Epithelial cell of prostate (primary cell): ENCODE results near the gene SAE1.
"Not testable (repeated sequence)": the region's sequence is repeated elsewhere in the genome, so short reads cannot be mapped to it uniquely, and the experiment has no call there.

Source experiments
- DNase-seq: peaks from one replicate; pipeline ENCODE4 v3.0.0-alpha.2; 2011; ENCODE audit warnings: low read depth, low spot score
- H3K27ac ChIP-seq: fragments of 450-650 bp; 2 replicates; pipeline ENCODE4 v1.5.1; 2017; ENCODE audit warnings: mild to moderate bottlenecking

Gene SAE1

DNA sequence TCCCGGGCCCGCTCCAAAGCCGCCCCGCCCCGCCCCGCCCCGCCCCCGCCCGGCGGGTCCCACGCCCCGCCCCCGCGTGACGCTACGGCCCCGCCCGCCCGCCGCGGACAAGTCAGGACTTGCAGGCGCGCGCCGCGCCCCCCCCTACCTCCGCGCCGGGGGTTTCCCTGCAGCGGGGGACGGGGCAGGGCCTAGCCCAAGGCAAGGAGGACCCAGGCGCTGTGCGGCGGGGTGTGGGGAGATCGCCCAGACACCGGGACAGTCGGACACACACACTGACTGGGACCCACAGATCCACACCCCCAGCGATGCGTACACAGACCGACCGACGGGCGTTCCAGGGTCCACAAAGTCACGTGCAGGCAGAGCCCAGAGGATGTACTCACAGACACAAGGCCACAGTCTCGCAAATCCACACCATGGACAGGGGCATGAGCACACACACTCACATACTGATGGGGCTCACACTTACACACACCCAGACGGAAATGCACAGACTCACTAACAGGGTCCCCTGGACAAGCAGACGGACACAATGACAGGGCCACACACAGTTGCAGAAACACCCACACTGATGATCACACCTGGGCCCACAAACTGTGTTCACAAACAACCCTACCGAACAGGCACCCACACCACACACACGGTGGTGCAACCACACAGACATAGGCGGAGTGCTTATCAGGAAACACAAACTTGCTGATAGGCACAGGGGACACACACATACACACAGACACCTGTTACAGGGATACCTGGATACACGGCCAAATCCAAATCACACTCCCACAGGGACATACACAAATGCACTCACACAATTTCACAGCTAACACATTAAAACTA lies 100.8 kb downstream of the SAE1 start:
- DNase-seq, result no peak
- peak overlapping the region; percentile 94 for H3K27ac ChIP-seq

DNA sequence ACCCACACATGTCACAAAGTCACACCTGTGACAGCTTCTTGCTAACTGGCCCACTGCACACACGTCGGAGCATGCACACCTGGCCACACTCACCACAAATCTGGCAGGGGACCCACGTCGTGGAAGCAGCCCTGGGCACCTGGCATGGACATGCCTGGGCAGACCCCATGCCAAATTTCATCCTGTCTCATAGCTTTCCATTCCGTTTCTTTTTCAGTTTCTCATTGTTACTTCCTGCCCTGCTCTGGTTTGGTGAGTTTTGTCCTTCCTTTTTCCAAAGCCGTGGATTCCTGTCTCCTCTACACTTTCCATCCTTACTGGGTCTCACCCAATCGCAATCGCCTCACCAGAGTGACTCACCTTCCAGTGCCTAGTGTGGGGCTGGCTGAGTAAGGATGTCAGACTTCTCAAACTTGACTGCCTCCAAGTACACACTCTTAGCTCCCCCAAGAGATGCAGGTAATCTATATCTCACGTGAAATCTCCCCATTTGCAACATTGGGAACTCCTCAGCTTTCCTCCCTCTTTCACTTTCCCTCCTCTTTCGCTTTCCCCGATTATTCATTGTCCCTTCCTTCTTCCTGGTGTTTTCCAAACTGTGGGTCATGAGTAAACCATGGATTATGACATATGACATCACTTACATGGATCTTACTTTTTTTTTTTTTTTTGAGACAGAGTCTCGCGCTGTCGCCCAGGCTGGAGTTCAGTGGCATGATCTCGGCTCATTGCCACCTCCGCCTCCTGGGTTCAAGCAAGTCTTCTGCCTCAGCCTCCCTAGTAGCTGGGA lies 102.0 kb downstream of the SAE1 start:
- H3K27ac ChIP-seq, result peak overlapping the region; percentile 94
- DNase-seq, result peak; percentile 61

DNA sequence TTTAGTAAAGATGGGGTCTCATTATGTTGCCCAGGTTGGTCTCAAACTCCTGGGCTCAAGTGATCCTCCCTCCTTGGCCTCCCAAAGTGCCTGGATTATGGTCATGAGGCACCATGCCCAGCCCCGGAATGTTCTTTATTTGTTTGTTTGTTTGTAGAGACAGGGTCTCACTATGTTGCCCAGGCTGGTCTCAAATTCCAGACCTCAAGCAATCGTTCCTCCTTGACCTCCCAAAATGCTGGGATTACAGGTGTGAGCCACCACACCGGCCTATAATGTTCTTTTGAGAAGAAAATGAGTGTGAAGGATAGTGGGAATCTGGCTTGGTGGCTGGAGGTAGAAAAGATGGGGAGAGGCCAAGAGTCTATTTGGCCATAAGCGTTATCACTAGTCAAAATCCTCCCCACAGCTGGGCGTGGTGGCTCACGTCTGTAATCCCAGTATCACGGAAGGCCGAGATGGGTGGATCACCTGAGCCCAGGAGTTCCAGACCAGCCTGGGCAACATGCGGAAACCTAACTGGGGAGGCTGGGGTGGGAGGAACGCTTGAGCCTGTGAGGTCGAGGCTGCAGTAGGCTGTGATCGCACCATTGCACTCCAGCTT lies 105.5 kb downstream of the SAE1 start:
- DNase-seq, result no peak
- H3K27ac ChIP-seq, result no peak overlapping the region

DNA sequence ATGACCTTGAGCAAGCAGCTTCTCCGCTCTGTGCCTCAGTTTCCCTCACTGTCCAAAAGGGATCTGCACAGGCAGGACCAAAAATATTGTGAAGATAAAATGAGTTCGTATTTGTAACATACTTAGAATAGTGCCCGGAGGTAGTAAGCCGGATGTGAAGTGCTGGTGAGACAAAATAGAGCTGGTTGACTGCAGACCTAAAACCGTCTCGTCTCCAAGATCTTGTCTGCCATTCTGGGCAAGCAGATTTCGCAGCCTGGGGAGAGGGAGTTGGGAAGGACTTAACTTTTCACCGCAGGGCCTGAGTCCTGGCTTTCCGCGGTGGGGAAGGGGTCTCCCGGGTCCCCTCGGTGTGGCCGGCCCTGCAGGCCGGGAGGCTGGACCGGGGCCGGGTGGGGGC lies 108.5 kb downstream of the SAE1 start:
- no peak for DNase-seq
- no peak overlapping the region for H3K27ac ChIP-seq

DNA sequence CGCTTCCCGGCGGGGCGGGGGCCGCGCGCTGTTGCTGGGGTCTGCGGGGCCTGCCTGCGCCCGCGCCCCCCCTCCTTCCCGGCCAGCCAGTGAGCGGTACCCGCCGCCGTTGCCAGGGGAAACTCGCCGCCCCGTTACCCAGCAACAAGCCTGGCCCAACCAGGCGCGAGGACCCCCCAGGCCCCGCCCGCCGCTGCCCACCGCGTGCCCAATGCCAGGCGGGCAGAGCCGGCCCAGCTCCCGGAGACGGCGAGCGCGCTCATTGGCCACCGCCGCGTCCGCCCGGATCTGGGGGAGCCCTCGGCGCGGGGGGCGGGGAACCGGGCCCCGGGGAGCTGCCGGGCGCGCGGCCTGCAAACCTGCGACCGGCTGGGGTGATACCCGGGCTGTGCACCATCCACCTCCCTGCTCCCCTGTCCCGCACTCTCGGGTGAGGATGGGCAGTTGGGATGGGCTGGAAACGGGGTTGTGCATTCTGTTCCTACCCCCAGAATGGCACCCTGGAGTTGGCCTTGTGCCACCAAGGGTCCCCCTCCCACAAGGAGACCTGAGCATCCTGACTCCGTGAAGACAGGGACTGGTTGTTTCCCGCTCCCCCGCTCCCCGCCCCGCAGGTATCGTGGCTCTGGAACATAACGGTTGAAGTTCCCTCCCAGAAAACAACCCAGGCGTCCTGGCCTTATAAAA lies 109.1 kb downstream of the SAE1 start:
- DNase-seq, result no peak
- H3K27ac ChIP-seq, result no peak overlapping the region

DNA sequence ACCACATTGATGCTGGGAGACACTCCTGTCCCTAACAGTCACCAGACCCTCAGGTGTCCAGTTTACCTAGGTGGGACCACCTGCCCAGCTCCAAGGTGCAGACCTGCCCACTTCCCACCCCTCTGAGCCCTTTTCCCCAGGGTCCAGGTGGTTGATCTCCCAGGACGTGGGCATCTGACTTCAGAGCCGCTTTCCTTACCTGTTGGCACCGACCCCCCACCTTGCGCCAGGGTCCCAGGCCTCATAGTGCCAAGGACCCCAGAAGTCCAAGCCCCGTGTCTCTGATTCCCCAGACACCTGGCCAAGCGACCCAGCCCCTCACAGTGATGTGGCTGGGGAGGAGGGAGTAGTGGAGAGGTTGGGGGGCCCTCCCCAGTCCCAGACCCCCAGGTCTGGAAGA lies 109.9 kb downstream of the SAE1 start:
- no peak overlapping the region for H3K27ac ChIP-seq
- no peak for DNase-seq

DNA sequence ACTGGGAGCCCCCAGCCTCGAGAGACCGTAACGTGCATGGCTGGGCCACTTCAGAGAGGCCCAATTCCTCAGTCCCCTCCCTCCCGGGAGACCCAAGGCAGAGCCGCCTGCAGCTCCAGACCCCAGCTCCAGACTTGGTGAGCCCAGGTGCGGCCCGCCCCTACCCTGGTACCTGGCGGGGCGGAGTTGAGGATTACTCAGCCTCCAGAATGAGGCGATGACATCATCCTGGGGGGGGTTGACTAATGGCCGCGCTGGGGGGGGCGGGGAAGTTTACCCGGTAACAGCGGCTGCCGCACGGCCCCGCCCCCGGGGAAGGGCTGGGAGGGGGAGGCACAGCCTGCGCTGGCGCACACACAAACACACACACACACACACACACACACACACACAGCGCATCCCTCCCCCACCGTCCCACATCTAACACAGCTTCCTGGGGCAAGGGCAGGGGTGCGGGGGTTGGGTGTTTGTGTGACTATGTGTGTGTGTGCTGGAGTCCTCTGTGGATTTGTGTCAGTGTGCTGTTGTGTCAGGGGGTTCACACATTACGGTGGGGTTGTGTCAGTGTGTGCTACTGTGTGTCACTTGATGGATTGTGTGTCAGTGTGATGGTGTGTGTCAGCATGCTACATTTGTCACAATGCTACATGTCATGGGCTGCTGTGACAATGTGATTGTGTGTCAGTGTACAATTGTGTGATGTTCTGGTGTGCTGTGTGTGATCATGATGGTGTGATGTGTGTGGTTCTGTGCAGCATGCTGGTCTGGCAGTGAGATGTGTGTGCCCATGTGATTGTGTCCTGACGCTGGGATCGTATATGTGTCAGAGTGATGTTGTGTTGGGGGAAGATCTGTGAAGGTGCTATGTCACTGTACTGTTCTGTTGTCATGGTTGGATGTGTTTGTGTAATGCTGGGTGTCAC lies 110.6 kb downstream of the SAE1 start:
- no peak overlapping the region for H3K27ac ChIP-seq
- DNase-seq, result no peak

DNA sequence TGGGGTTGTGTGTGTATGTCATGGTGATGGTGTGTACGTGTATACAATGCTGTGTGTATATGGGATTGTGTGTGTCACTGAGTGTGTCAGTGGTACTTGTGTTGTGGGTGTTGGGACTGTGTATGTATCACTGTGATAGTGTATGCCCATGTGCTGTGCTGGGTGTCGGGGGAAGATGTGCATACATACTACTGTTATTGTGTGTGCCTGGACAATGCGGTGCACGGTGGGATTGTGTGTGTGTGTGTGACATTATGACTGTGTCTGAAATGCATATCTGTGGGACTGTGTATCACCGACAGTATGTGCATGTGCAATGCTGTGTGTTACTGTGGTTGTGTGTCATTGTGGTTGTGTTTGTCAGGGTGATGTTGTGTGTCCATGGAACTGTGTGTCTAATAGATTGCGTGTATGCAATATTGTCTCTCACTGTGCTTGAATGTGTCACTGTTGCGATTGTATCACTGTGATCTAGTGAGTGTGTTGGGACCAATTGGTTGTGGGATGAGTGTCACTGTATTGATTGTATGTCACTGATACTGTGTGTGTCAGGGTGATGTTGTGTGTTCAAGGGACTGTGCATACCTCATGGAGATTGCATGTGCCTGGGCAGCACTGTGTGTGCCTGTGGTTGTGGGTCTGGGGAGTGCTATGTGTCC lies 111.4 kb downstream of the SAE1 start:
- DNase-seq, result no peak
- peak overlapping the region; percentile 97 for H3K27ac ChIP-seq

DNA sequence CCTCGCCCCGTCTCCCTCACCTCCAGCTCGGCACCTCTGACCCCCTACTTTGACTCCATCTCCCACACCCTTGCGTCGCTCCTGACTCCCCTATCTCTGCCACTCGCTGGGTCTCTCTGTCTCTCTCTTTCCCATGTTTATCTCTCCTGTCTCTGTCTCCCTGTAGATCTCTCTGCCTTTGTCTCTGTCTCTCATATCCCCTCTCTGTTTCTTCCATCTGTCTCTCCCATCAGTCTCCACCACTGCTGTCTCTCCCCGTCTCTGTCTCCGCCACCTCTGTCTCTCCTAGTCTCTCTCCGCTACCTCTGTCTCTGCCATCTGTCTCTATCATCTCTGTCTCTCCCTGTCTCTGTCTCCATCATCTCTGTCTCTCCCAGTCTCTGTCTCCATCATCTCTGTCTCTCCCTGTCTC lies 112.7 kb downstream of the SAE1 start:
- no peak for DNase-seq

DNA sequence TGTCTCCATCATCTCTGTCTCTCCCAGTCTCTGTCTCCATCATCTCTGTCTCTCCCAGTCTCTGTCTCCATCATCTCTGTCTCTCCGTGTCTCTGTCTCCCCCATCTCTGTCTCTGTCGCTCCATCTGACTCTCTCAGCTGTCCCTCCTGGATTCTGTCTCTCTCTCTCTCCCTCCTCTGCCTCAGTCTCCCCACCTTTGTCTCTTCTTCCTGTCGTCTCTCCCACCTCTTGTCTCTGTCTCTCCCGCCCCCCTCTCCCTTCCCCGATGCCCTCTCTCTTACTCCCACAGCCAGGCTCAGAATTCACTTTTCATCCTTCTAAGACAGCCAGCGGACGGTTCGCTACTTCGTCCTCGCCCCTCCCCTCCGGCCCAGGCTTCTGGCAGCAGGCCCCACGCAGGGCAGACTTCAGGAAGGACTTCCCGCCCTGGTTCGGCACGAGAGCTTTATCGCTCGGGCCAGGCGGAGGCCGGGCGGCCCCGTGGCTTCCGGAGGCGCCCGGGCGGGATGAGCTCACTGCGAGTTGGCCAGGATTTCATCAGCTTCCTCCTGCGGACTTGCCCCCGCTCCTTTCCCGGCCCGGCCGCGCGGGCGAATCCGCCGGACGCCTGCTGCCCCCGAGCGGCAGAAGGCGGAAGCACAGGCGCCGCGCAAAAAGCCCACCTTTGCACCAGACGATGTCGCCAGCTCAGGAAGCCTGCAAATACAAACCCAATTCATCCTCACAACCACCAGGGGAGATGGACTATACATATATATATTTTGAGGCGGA lies 113.3 kb downstream of the SAE1 start:
- H3K27ac ChIP-seq, result peak overlapping the region; percentile 97
- no peak for DNase-seq

More for the DNA sequence above, 112.7 kb downstream of the SAE1 start:
- H3K27ac ChIP-seq, result peak overlapping the region; percentile 97

DNA sequence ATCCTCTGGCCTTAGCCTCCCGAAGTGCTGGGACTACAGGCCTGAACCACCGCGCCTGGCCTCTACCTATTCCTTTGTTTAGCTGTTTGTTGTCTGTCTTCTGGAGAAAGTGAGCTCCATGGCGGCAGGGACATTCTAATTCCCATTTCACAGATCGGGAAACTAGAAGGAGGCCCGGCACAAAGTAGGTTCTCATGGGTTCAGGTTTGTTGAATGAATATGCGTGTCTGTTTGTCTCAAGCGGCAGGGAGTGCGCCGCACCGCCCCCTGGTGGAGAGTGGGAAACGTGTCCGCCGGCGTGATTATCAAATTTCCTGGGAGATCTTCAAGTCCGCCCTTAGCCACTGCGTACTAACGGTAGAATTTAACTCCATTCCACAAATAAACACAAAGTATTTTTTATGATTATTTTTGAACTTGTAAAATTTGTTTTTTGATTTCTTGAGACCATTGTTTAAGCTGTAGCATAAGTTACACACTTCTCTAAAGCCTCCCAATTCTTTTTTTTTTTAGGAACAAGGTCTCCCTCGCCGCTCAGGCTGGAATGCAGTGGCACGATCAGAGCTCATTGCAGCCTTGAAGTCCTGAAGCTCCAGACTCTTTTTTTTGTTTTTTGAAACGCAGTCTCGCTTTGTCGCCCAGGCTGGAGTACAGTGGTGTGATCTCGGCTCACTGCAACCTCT lies 116.8 kb downstream of the SAE1 start:
- DNase-seq, result no peak
- no peak overlapping the region for H3K27ac ChIP-seq

DNA sequence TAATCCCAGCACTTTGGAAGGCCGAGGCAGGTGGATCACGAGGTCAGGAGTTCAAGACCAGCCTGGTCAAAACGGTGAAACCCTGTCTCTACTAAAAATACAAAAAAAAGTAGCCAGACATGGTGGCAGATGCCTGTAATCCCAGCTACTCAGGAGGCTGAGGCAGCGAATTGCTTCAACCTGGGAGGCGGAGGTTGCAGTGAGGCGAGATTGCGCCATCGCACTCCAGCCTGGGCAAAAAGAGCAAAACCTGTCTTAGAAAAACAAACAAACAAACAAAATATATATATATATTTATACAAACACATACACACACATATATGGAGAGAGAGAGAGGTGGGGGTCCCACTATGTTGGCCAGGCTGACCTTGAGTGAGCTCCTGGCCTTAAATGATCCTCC lies 122.4 kb downstream of the SAE1 start:
- peak overlapping the region; percentile 73 for H3K27ac ChIP-seq
- DNase-seq, result not testable (repeated sequence)

DNA sequence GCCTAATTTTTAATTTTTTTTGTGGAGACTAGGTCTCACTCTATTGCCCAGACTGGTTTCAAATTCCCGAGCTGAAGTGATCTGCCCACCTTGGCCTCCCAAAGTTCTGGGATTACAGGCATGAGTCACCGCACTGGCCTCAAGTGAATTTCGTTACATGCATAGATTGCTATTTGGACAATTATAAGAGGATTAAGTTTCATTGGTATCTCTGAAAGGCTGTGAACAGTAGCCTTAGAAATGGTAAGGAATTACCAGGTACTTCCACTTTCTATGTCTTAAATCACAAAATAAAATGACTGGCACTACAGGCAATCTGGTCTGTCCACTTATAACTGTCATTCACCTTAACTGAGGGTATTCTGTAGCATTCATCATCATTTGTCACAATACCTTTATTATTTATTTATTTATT lies 122.8 kb downstream of the SAE1 start:
- H3K27ac ChIP-seq, result peak overlapping the region; percentile 73
- DNase-seq, result no peak

DNA sequence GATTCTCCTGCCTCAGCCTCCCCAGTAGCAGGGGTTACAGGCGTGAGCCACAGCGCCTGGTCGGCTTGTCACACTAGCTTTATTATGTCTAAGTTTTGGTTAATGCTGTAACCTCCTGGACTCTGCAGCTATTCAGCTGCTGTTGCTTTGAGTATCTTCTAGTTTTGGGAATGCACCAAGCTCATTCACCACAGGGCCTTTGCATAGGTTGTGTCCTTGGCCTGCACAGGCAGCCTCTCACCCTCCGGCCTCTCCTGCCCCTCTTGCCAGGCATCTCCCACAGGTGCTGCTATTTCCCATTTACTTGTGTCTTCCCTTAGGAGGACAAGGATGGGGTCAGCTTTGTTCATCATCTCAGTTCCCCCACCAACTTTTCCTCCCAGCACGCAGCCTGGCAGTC lies 123.3 kb downstream of the SAE1 start:
- no peak for DNase-seq
- peak overlapping the region; percentile 73 for H3K27ac ChIP-seq

DNA sequence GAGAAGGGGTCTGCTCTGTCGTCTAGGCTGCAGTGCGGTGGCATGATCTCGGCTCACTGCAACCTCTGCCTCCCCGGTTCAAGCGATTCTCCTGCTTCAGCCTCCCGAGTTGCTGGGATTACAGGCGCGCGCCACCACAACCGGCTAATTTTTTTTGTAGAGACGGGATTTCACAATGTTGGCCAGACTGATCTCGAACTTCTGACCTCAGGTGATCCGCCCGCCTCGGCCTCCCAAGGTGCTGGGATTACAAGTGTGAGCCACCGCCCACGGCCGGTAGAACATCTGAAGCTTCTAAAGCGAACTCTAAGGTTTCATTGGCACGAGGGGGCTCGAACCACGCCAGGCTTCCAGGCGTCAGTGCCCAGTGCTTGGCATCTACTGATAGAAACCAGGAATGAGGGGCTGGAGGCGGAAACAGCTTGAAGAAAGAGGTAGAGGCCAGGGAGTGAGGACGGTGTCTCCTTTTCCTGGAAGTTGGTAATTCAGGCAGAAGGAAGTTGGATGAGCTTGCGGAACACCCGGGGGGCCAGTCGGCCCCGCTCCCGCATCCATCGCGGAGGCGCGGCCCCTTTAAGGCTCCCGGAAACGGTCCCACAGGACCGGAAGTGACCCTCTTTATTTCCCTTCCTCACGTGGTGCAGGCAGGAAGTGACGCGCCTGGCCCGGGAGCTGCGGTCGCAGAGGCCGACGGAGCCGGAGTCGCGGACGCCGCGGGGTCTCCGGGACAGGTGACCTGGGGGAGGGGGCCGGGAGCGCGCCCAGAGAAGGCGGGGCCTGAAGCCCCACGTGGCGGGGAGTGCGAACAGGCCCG lies 125.5 kb downstream of the SAE1 start, which contains the start of gene CCDC9:
TSS of gene CCDC9 (plus strand) at position 647 of the 814 bp plus-strand sequence. CDS start 1,876 bp downstream, outside the sequence.
- H3K27ac ChIP-seq, result peak within 1 kb of the TSS; percentile 93
- peak; percentile 83 for DNase-seq

DNA sequence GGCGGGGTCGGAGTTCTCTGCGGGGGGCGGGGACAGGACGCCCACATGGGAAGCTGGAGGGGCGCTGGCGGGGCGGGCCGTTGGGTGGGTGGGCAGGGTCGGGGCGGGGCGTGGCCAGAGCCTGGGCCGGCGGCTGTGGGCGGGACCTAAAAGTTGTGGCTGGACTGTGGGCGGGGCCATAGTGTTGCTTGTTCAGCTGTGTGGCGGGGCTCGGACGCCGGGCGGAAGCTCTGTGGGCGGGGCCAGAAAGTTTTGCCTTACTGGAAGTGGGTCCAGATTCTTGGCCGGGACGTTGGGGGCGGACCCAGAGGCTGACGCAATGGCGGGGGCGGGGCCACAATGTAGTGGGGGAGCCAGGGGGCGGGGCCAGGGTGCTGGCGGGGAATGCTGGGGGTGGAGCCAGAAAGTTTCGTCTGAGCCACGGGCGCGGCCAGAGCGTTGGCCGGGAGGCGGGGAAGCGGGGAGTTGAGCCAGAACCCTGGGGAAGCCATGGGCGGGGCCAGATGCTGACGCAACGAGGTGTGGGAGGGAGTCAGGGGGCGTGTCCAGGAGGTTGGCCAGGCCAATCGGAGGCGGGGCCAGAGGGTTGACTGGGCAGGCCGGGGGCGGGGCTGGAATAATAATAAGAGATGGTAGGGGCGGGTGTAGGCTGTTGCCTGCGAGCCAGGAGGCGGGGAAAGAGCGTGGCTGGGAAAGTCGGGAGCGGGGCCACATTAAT lies 126.2 kb downstream of the SAE1 start:
- peak; percentile 87 for DNase-seq
- peak overlapping the region; percentile 93 for H3K27ac ChIP-seq
